Omental fat pad (tissue), 4 donors: ENCODE data around the gene PLPP1. TPM values are rescaled to one million over a fixed set of nuclear protein-coding genes. Genes with fewer than 3 reads are reported as not detected.

ENCODE experiments used
- ATAC-seq: fragments of 150-250 bp; one replicate; pipeline ENCODE4 v1.9.1; 2016; ENCODE audit warnings: mild to moderate bottlenecking, moderate library complexity; ENCODE audit not compliant: low FRiP score
- DNase-seq: peaks from one replicate; pipeline ENCODE4 v3.0.0-alpha.2; 2019; ENCODE audit warnings: low spot score
- CTCF ChIP-seq, 3 donors: fragments of 450-650 bp; IDR thresholded peaks; one replicate each; pipeline ENCODE4 v1.5.1; 2016 to 2017; ENCODE audit warnings: antibody characterized with exemption in 3 of 3, mild to moderate bottlenecking in 3 of 3, moderate library complexity in 2 of 3
- total RNA-seq, 4 donors: library from RNA; depleted of rRNA; stranded (reverse); fragments of >200 nt; gene quantifications; one replicate each; pipeline ENCODE4 v1.1.0, GENCODE V29; 2016

PLPP1 gene
- total RNA-seq, 4 donors from 2014 or later: 248 to 593 (median 409) TPM

GRCh38 chr5:55492449-55492848 lies 42.3 kb downstream of the PLPP1 start:
- no peak for ATAC-seq
- no peak for DNase-seq
- no peak for TF ChIP-seq CTCF (IDR thresholded peaks at IDR 0.05)

- DNase-seq (no peak), ATAC-seq (no peak)
- no peak for TF ChIP-seq CTCF (IDR thresholded peaks at IDR 0.05)
Observed at GRCh38 chr5:55485073-55485472, 49.7 kb downstream of the PLPP1 start.

GRCh38 chr5:55484531-55484930 lies 50.2 kb downstream of the PLPP1 start:
- ATAC-seq: no peak
- DNase-seq: no peak
- TF ChIP-seq CTCF (IDR thresholded peaks at IDR 0.05): no peak

- ATAC-seq (no peak), DNase-seq (no peak)
- no peak for TF ChIP-seq CTCF (IDR thresholded peaks at IDR 0.05)
Observed at GRCh38 chr5:55483885-55484284, 50.9 kb downstream of the PLPP1 start.

- no peak for ATAC-seq
- TF ChIP-seq CTCF (IDR thresholded peaks at IDR 0.05): no peak
Observed at GRCh38 chr5:55481293-55481855, 53.4 kb downstream of the PLPP1 start.

GRCh38 chr5:55480781-55481180 lies 54.0 kb downstream of the PLPP1 start:
- no peak for ATAC-seq

More at GRCh38 chr5:55481293-55481855, 53.4 kb downstream of the PLPP1 start:
- no peak for DNase-seq

More at GRCh38 chr5:55480781-55481180, 54.0 kb downstream of the PLPP1 start:
- no peak for DNase-seq
- no peak for TF ChIP-seq CTCF (IDR thresholded peaks at IDR 0.05)
